GF-D8 (cell line): ENCODE results near the gene CARMIL1.

Experiments used
- DNase-seq: peaks from one replicate; lab custom pipeline; 2025; lab: John Stamatoyannopoulos, UW

The CARMIL1 gene

GRCh38 chr6:25311331-25311840 lies 32.2 kb downstream of the CARMIL1 start:
- DNase-seq, result no peak

- DNase-seq, result no peak
Observed at GRCh38 chr6:25312034-25312620, 33.0 kb downstream of the CARMIL1 start.

- DNase-seq, result no peak
Observed at GRCh38 chr6:25312703-25313102, 33.5 kb downstream of the CARMIL1 start.

- DNase-seq, result no peak
Observed at GRCh38 chr6:25314509-25315175, 35.5 kb downstream of the CARMIL1 start.

- DNase-seq, result no peak
Observed at GRCh38 chr6:25315194-25316177, 36.3 kb downstream of the CARMIL1 start.

- no peak for DNase-seq
Observed at GRCh38 chr6:25316626-25317025, 37.5 kb downstream of the CARMIL1 start.

GRCh38 chr6:25318589-25318988 lies 39.4 kb downstream of the CARMIL1 start:
- DNase-seq, result no peak

- no peak for DNase-seq
Observed at GRCh38 chr6:25320459-25320858, 41.3 kb downstream of the CARMIL1 start.

GRCh38 chr6:25322692-25323091 lies 43.5 kb downstream of the CARMIL1 start:
- no peak for DNase-seq

- no peak for DNase-seq
Observed at GRCh38 chr6:25324066-25324762, 45.0 kb downstream of the CARMIL1 start.

GRCh38 chr6:25326126-25326525 lies 47.0 kb downstream of the CARMIL1 start:
- no peak for DNase-seq

- no peak for DNase-seq
Observed at GRCh38 chr6:25326960-25327359, 47.8 kb downstream of the CARMIL1 start.

- no peak for DNase-seq
Observed at GRCh38 chr6:25327432-25327831, 48.3 kb downstream of the CARMIL1 start.

GRCh38 chr6:25329161-25329817 lies 50.1 kb downstream of the CARMIL1 start:
- no peak for DNase-seq

- no peak for DNase-seq
Observed at GRCh38 chr6:25329982-25330381, 50.8 kb downstream of the CARMIL1 start.

GRCh38 chr6:25330796-25331685 lies 51.9 kb downstream of the CARMIL1 start:
- DNase-seq, result no peak

GRCh38 chr6:25332165-25332564 lies 53.0 kb downstream of the CARMIL1 start:
- no peak for DNase-seq

GRCh38 chr6:25332655-25333071 lies 53.5 kb downstream of the CARMIL1 start:
- no peak for DNase-seq

- DNase-seq, result no peak
Observed at GRCh38 chr6:25333471-25333870, 54.3 kb downstream of the CARMIL1 start.

GRCh38 chr6:25334793-25335192 lies 55.6 kb downstream of the CARMIL1 start:
- DNase-seq, result no peak
